Keratinocyte (primary cell): ENCODE data around the gene SLC25A10.

Experiments used
- EZH2 ChIP-seq: IDR thresholded peaks from one replicate; pipeline ENCODE4 v1.6.1; 2012; ENCODE audit warnings: inconsistent platforms, mild to moderate bottlenecking, low read length, moderate library complexity
- TF ChIP-seq, protein P1 (sequence below), 3 experiments: IDR thresholded peaks in 1 of 3; conservative IDR thresholded peaks in 1 of 3; optimal IDR thresholded peaks in 1 of 3; 2 replicates in 2 of 3; 3 replicates in 1 of 3; pipeline versions ENCODE3 to v1.5.1; 2011; ENCODE audit warnings: low read length in 3 of 3, mild to moderate bottlenecking in 3 of 3, moderate library complexity in 2 of 3, control low read depth in 1 of 3, inconsistent platforms in 1 of 3; ENCODE audit not compliant: insufficient read depth in 2 of 3; ENCODE audit errors: extremely low read depth in 1 of 3

- TF ChIP-seq, protein P1, sequence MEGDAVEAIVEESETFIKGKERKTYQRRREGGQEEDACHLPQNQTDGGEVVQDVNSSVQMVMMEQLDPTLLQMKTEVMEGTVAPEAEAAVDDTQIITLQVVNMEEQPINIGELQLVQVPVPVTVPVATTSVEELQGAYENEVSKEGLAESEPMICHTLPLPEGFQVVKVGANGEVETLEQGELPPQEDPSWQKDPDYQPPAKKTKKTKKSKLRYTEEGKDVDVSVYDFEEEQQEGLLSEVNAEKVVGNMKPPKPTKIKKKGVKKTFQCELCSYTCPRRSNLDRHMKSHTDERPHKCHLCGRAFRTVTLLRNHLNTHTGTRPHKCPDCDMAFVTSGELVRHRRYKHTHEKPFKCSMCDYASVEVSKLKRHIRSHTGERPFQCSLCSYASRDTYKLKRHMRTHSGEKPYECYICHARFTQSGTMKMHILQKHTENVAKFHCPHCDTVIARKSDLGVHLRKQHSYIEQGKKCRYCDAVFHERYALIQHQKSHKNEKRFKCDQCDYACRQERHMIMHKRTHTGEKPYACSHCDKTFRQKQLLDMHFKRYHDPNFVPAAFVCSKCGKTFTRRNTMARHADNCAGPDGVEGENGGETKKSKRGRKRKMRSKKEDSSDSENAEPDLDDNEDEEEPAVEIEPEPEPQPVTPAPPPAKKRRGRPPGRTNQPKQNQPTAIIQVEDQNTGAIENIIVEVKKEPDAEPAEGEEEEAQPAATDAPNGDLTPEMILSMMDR (optimal IDR thresholded peaks at IDR 0.05 in 1 of 3, IDR thresholded peaks at IDR 0.05 in 1 of 3, conservative IDR thresholded peaks at IDR 0.05 in 1 of 3; ENCODE audit: extremely low read depth in 1 of 3, insufficient read depth in 2 of 3, low read length in 3 of 3): peak in 1 of 3 experiments; percentile 4
- no peak for TF ChIP-seq EZH2
Observed at GRCh38 chr17:81701288-81702071, 10.6 kb upstream of the SLC25A10 start.
